Mesenchymal stem cell (in vitro differentiated cells and primary cell): ENCODE data around the gene SNX14.
"Not testable (repeated sequence)": the region's sequence is repeated elsewhere in the genome, so short reads cannot be mapped to it uniquely, and the experiment has no call there.

ENCODE experiments used
- DNase-seq: peaks from one replicate; pipeline ENCODE4 v3.0.0-alpha.2; 2013
- H2AFZ ChIP-seq: one replicate; pipeline ENCODE4 v1.6.1; 2013; ENCODE audit warnings: low read depth, mild to moderate bottlenecking, control low read depth, inconsistent platforms, low read length, moderate library complexity
- H2AK5ac ChIP-seq: 2 replicates; pipeline ENCODE4 v1.6.1; 2013; ENCODE audit warnings: low read length, moderate library complexity, mild to moderate bottlenecking, inconsistent platforms; ENCODE audit not compliant: severe bottlenecking
- H2BK120ac ChIP-seq: one replicate; pipeline ENCODE4 v1.6.1; 2013; ENCODE audit warnings: low read depth, mild to moderate bottlenecking, inconsistent platforms, low read length, moderate library complexity
- H2BK12ac ChIP-seq, 2 experiments: one replicate each; pipeline ENCODE4 v1.6.1; 2013; ENCODE audit warnings: inconsistent platforms in 2 of 2, low read length in 2 of 2, mild to moderate bottlenecking in 2 of 2, moderate library complexity in 2 of 2, control low read depth in 1 of 2
- H2BK15ac ChIP-seq: one replicate; pipeline ENCODE4 v1.6.1; 2013; ENCODE audit warnings: mild to moderate bottlenecking, low read depth, inconsistent platforms; ENCODE audit not compliant: poor library complexity, severe bottlenecking
- H2BK5ac ChIP-seq: 2 replicates; pipeline ENCODE4 v1.6.1; 2013; ENCODE audit warnings: low read depth, mild to moderate bottlenecking, low read length, control low read depth, inconsistent platforms; ENCODE audit not compliant: poor library complexity, severe bottlenecking
- H3K14ac ChIP-seq, 2 experiments: one replicate each; pipeline ENCODE4 v1.6.1; 2013; ENCODE audit warnings: inconsistent platforms in 2 of 2, low read length in 2 of 2, control low read depth in 1 of 2, mild to moderate bottlenecking in 1 of 2, moderate library complexity in 1 of 2
- H3K18ac ChIP-seq, 2 experiments: one replicate each; pipeline ENCODE4 v1.6.1; 2013; ENCODE audit warnings: inconsistent platforms in 2 of 2, low read length in 2 of 2, control low read depth in 1 of 2, low read depth in 1 of 2, mild to moderate bottlenecking in 1 of 2
- H3K23ac ChIP-seq, 2 experiments: one replicate each; pipeline ENCODE4 v1.6.1; 2013; ENCODE audit warnings: inconsistent platforms in 2 of 2, low read length in 2 of 2, mild to moderate bottlenecking in 2 of 2, moderate library complexity in 2 of 2, control low read depth in 1 of 2
- H3K27ac ChIP-seq: 2 replicates; pipeline ENCODE4 v1.5.1; 2013; ENCODE audit warnings: mild to moderate bottlenecking, moderate library complexity, low read length, control low read depth, inconsistent platforms; ENCODE audit not compliant: poor library complexity, severe bottlenecking
- H3K27me3 ChIP-seq, 2 experiments: 2 replicates each; pipeline versions ENCODE4 v1.6.1 to v1.7.0; 2013; ENCODE audit warnings: low read length in 2 of 2, mild to moderate bottlenecking in 2 of 2, moderate library complexity in 2 of 2, control low read depth in 1 of 2, inconsistent platforms in 1 of 2; ENCODE audit not compliant: control insufficient read depth in 1 of 2, insufficient read depth in 1 of 2
- H3K36me3 ChIP-seq, 2 experiments: 2 replicates each; pipeline versions ENCODE4 v1.6.1 to v1.7.0; 2013; ENCODE audit warnings: low read length in 2 of 2, control low read depth in 1 of 2, inconsistent platforms in 1 of 2, low read depth in 1 of 2, mild to moderate bottlenecking in 1 of 2; ENCODE audit not compliant: insufficient read depth in 2 of 2, control insufficient read depth in 1 of 2
- H3K4ac ChIP-seq, 2 experiments: one replicate each; pipeline ENCODE4 v1.6.1; 2013; ENCODE audit warnings: inconsistent platforms in 2 of 2, low read length in 2 of 2, mild to moderate bottlenecking in 2 of 2, moderate library complexity in 2 of 2, control low read depth in 1 of 2, low read depth in 1 of 2
- H3K4me1 ChIP-seq: 2 replicates; pipeline ENCODE4 v1.6.1; 2013; ENCODE audit warnings: low read depth, low read length, control low read depth; ENCODE audit not compliant: control insufficient read depth, insufficient read depth
- H3K4me2 ChIP-seq: 2 replicates; pipeline ENCODE4 v1.6.1; 2013; ENCODE audit warnings: low read length, mild to moderate bottlenecking, inconsistent platforms; ENCODE audit not compliant: poor library complexity, severe bottlenecking
- H3K4me3 ChIP-seq, 2 experiments: 2 replicates each; pipeline versions ENCODE4 v1.5.1 to v1.7.0; 2013; ENCODE audit warnings: low read length in 2 of 2, mild to moderate bottlenecking in 2 of 2, control low read depth in 1 of 2, low read depth in 1 of 2; ENCODE audit not compliant: insufficient read depth in 1 of 2
- H3K79me1 ChIP-seq: replicated peaks from 2 replicates; pipeline ENCODE4 v1.6.1; 2013; ENCODE audit warnings: mild to moderate bottlenecking, control low read depth, low read length, inconsistent platforms; ENCODE audit not compliant: poor library complexity, severe bottlenecking
- H3K9ac ChIP-seq: 2 replicates; pipeline ENCODE4 v1.7.0; 2013; ENCODE audit warnings: mild to moderate bottlenecking, low read length, moderate library complexity
- H3K9me3 ChIP-seq: 2 replicates; pipeline ENCODE4 v1.7.0; 2013; ENCODE audit warnings: mild to moderate bottlenecking, low read length; ENCODE audit not compliant: control insufficient read depth
- H4K8ac ChIP-seq: one replicate; pipeline ENCODE4 v1.6.1; 2013; ENCODE audit warnings: inconsistent platforms, mild to moderate bottlenecking, low read length, moderate library complexity
- H4K91ac ChIP-seq: one replicate; pipeline ENCODE4 v1.6.1; 2013; ENCODE audit warnings: mild to moderate bottlenecking, low read length, inconsistent platforms
- WGBS: methylation state at CpG from one replicate; pipeline ENCODE4 v1.1.7; 2013; ENCODE audit warnings: mixed read lengths; 5-methylcytosine and 5-hydroxymethylcytosine counted together

SNX14 gene

GRCh38 chr6:85568411-85568810 lies 25.2 kb downstream of the SNX14 start:
- Histone ChIP-seq H3K4ac (no peak overlapping the region), H3K4me3 (no peak overlapping the region), H2BK12ac (no peak overlapping the region), H3K4me1 (no peaks in the 10 kb centered on the region), H3K27ac (no peak overlapping the region), H2BK120ac (no peak overlapping the region), H4K91ac (no peak overlapping the region), H2BK5ac (no peak overlapping the region), H3K18ac (no peak overlapping the region), H2AFZ (no peak overlapping the region), H3K79me1 (peaks cover 14% of the 10 kb centered on the region), H2BK15ac (no peak overlapping the region), H3K4me2 (no peak overlapping the region), H3K9ac (no peak overlapping the region), H3K14ac (no peak overlapping the region), H4K8ac (no peak overlapping the region), H2AK5ac (no peak overlapping the region), H3K23ac (no peak overlapping the region), H3K36me3 (peaks cover 7 to 50% of the 10 kb centered on the region in 2 experiments), H3K27me3 (no peaks in the 10 kb centered on the region), H3K9me3 (no peaks in the 10 kb centered on the region)
- DNase-seq, result no peak
- 100% methylated on average over 2 of the region's 6 CpGs for WGBS

- Histone ChIP-seq H2AK5ac (no peak overlapping the region), H3K23ac (no peak overlapping the region), H3K36me3 (peaks cover 7 to 51% of the 10 kb centered on the region in 2 experiments), H3K4me3 (peak overlapping the region in 1 of 2 experiments; percentile 46), H3K79me1 (peaks cover 10% of the 10 kb centered on the region), H3K18ac (no peak overlapping the region), H2AFZ (no peak overlapping the region), H2BK15ac (no peak overlapping the region), H4K91ac (no peak overlapping the region), H3K9ac (peak overlapping the region; percentile 34), H2BK12ac (no peak overlapping the region), H4K8ac (no peak overlapping the region), H3K27ac (no peak overlapping the region), H2BK5ac (no peak overlapping the region), H3K14ac (no peak overlapping the region), H3K4me2 (no peak overlapping the region), H3K9me3 (no peaks in the 10 kb centered on the region), H2BK120ac (no peak overlapping the region), H3K4me1 (no peaks in the 10 kb centered on the region), H3K4ac (no peak overlapping the region), H3K27me3 (no peaks in the 10 kb centered on the region)
- no peak for DNase-seq
- no CpG with 5 or more reads among the region's 1 CpG for whole genome bisulfite sequencing
Measured at GRCh38 chr6:85565736-85566135, 27.9 kb downstream of the SNX14 start.

DNA sequence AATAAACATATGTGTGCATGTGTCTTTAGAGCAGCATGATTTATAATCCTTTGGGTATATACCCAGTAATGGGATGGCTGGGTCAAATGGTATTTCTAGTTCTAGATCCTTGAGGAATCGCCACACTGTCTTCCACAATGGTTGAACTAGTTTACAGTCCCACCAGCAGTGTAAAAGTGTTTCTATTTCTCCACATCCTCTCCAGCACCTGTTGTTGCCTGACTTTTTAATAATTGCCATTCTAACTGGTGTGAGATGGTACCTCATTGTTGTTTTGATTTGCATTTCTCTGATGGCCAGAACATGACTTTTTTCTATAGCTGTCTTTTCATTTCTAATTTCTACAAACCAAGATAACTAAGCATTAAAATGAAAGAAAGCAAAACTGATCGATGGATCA lies 29.4 kb downstream of the SNX14 start:
- H4K91ac ChIP-seq, H3K79me1 ChIP-seq, H3K23ac ChIP-seq, H2BK12ac ChIP-seq, DNase-seq, H2AFZ ChIP-seq, H3K18ac ChIP-seq, H3K27ac ChIP-seq, H3K4me2 ChIP-seq, H2BK5ac ChIP-seq, H2BK120ac ChIP-seq, H4K8ac ChIP-seq, H3K4me3 ChIP-seq, H2AK5ac ChIP-seq, H2BK15ac ChIP-seq, H3K9ac ChIP-seq, H3K27me3 ChIP-seq, H3K4me1 ChIP-seq, H3K4ac ChIP-seq, H3K9me3 ChIP-seq, H3K14ac ChIP-seq: not testable (repeated sequence)
- peaks cover 7 to 55% of the 10 kb centered on the region in 2 experiments for H3K36me3 ChIP-seq
- WGBS, result 100% methylated on average over 1 of the region's 2 CpGs

GRCh38 chr6:85561750-85562357 lies 31.8 kb downstream of the SNX14 start:
- H3K4me1 ChIP-seq, result no peaks in the 10 kb centered on the region
- H2BK15ac ChIP-seq, result no peak overlapping the region
- no peak overlapping the region for H2BK12ac ChIP-seq
- H3K9ac ChIP-seq, result peak overlapping the region; percentile 44
- H3K27ac ChIP-seq, result no peak overlapping the region
- H4K91ac ChIP-seq, result no peak overlapping the region
- no peak overlapping the region for H3K4me3 ChIP-seq
- H2AK5ac ChIP-seq, result no peak overlapping the region
- H2BK120ac ChIP-seq, result no peak overlapping the region
- H2BK5ac ChIP-seq, result no peak overlapping the region
- no peaks in the 10 kb centered on the region for H3K9me3 ChIP-seq
- H3K14ac ChIP-seq, result no peak overlapping the region
- H2AFZ ChIP-seq, result no peak overlapping the region
- H3K36me3 ChIP-seq, result peaks cover 3 to 55% of the 10 kb centered on the region in 2 experiments
- no peak overlapping the region for H3K4ac ChIP-seq
- WGBS, result 92% methylated on average over 2 of the region's 3 CpGs
- no peaks in the 10 kb centered on the region for H3K27me3 ChIP-seq
- no peak overlapping the region for H3K18ac ChIP-seq
- H4K8ac ChIP-seq, result no peak overlapping the region
- no peak for DNase-seq
- peaks cover 4% of the 10 kb centered on the region for H3K79me1 ChIP-seq
- H3K4me2 ChIP-seq, result no peak overlapping the region
- H3K23ac ChIP-seq, result no peak overlapping the region
